ENCODE measurements around the gene EIF2D. TPM values are rescaled to one million over a fixed set of nuclear protein-coding genes. Genes with fewer than 3 reads are reported as not detected.

The EIF2D gene
- total RNA-seq, 1 experiment from 2014 or later = 39.6 TPM

DNA sequence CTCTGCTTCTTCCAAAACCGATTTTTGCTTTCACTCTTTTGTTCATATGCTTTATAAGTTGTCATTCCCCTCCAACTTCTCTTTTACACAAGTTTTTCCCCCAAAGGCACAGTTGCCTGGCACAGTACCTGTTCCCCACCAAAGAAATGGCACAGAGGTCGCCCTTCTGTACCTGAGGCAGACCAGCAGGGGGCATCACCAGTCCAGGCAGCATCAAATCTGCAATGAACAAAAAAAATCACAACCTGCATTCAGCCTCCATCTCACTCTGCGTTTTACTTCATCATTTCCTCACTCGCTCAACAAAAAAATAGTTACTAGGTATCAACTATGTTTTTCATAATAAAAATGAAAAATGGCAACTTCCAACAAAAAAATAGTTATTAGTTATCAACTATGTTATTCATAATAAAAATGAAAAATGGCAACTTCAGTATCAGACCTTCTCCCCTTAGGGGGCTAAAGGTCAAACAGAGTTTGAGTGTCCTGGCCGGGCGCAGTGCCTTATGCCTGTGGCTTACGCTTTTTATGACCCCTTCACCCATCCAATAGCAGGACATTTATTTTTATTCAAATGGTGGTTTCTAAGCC lies 4.1 kb downstream of the EIF2D start:
- Histone ChIP-seq H3K27ac (no peak overlapping the region), H3K36me3 (peaks cover 10% of the 10 kb centered on the region), H3K27me3 (no peaks in the 10 kb centered on the region), H3K4me3 (no peak overlapping the region), H3K4me1 (0 out of 2 replicates have a peak, but pooled peaks cover 3% of the 10 kb centered on the region), H3K9me3 (replicated peaks) (no peaks in the 10 kb centered on the region)
- DNase-seq = peak; percentile 55 to 67

DNA sequence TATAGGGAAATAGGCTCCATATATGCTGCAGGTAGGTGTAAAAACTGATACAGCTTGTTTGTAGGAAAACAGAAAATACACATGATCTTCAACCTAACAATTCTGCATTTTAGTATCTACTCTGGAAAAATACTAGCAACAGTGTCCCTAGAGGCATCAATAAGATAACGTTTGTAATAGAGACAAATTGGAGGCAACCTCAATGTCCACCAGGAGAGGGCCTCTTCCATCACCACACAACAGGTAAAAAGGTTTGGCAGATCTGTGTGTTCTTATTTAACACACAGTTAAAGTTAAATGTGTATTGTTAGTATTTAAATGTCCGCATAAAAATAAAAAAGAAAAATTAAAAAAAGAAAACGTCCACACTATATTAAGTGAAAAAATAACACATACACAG lies 5.4 kb downstream of the EIF2D start:
- peak in 1 of 2 experiments; percentile 27 for DNase-seq
- H3K27ac ChIP-seq = no peak overlapping the region
- H3K27me3 ChIP-seq = no peaks in the 10 kb centered on the region
- H3K36me3 ChIP-seq = peaks cover 21% of the 10 kb centered on the region
- H3K4me3 ChIP-seq = no peak overlapping the region
- H3K4me1 ChIP-seq = 0 out of 2 replicates have a peak, but pooled peaks cover 3% of the 10 kb centered on the region
- H3K9me3 ChIP-seq (replicated peaks) = no peaks in the 10 kb centered on the region

DNA sequence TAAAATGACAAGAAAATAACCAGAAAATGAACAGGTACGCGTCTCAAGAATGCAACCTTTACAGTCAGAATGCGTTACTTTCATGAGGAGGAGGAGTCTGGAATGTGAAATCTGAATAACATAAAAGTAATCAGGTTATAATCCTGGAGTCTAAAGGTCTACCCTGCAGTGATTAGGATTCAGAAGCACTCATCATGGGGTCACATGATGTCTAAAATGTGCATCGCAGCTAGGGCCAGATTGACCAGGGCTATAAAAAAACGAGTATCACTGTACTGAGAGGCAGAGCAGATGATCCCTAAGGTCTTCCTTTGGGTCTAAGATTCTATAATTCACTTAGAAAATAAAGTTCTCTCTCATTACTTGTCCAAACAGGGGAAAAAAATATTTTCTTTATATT lies 7.4 kb downstream of the EIF2D start:
- no peaks in the 10 kb centered on the region for H3K9me3 ChIP-seq (replicated peaks)
- no peak overlapping the region for H3K4me3 ChIP-seq
- H3K36me3 ChIP-seq = peaks cover 34% of the 10 kb centered on the region

DNA sequence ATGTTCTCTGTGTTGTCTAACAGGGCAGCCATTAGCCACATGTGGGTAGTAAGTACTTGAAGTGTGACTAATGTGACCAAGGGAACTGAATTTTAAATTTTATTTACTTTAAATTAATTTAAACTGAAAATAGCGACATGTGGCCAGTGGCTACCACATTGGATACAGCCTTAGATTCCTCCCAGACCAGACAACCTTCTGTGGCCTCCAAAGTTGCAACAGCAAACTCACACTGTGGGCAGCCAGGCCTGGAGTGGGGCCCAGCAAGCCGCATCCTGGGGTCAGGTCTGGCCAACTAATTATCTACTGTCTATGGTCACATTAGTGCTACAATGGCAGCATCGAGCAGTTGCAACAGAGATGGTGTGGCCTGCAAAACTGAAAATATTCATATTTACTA lies 11.7 kb downstream of the EIF2D start:
- H3K36me3 ChIP-seq = peaks cover 57% of the 10 kb centered on the region
- no peak overlapping the region for H3K27ac ChIP-seq
- no peak overlapping the region for H3K4me3 ChIP-seq
- H3K4me1 ChIP-seq = no peaks in the 10 kb centered on the region
- H3K27me3 ChIP-seq = no peaks in the 10 kb centered on the region
- no peaks in the 10 kb centered on the region for H3K9me3 ChIP-seq (replicated peaks)
- no peak for DNase-seq

More for the DNA sequence above, 7.4 kb downstream of the EIF2D start:
- no peaks in the 10 kb centered on the region for H3K4me1 ChIP-seq
- no peaks in the 10 kb centered on the region for H3K27me3 ChIP-seq
- DNase-seq = no peak
- H3K27ac ChIP-seq = no peak overlapping the region

DNA sequence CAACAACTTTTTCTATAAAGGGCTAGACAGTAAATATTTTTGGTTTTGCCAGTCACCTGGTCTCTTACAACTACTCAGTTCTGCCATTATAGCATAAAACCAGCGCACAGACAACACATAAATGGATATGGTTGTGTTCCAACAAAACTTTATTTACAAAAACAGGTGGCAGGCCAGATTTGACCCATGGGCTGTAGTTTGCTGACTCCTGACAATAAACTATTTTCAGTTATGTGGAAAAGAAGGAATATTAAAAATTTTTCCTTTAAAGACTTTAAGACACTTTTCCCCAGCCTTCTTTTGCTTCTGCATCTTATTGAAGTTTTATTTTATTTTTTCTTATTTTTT lies 16.0 kb downstream of the EIF2D start:
- peaks cover 64% of the 10 kb centered on the region for H3K36me3 ChIP-seq
- H3K27ac ChIP-seq = no peak overlapping the region
- H3K9me3 ChIP-seq (replicated peaks) = no peaks in the 10 kb centered on the region
- no peak overlapping the region for H3K4me3 ChIP-seq
- H3K27me3 ChIP-seq = no peaks in the 10 kb centered on the region
- peaks cover 16% of the 10 kb centered on the region for H3K4me1 ChIP-seq
- no peak for DNase-seq

DNA sequence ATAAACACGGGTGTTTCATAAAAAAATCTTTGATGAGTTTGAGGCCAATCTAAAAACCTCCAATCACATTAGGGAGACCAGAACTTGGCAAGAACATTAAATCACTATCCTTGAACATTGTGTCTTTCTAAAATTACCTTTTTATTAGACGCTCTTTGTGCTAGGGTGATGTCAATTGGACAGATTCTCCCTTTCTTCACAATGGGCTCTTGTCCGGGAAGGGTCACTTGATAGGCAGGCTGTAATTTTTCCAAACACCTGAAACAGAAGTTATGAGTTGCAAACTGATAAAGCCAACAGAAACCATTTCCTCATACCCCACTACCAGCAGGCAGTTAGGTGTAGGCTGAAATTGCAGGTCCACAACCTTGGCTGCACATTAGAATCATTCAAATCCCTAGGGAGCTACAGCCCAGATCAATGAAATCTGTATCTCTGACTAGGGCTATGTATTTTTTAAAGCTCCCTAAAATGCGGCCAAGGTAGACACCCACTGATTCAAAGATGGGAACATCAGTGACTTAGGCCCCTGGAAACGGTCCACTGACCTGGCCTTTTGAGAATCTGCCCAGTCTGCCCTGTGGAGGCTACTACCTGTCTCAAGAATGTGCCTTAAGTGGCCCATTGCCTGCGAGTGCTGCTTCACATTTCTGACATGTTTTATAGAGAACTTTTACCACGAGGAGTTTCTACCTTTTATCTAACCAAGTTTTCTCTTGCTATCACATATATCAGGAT lies 16.5 kb downstream of the EIF2D start:
- Histone ChIP-seq H3K4me3 (no peak overlapping the region), H3K27me3 (no peaks in the 10 kb centered on the region), H3K4me1 (peaks cover 21% of the 10 kb centered on the region), H3K9me3 (replicated peaks) (no peaks in the 10 kb centered on the region), H3K27ac (no peak overlapping the region), H3K36me3 (peaks cover 61% of the 10 kb centered on the region)
- no peak for DNase-seq

DNA sequence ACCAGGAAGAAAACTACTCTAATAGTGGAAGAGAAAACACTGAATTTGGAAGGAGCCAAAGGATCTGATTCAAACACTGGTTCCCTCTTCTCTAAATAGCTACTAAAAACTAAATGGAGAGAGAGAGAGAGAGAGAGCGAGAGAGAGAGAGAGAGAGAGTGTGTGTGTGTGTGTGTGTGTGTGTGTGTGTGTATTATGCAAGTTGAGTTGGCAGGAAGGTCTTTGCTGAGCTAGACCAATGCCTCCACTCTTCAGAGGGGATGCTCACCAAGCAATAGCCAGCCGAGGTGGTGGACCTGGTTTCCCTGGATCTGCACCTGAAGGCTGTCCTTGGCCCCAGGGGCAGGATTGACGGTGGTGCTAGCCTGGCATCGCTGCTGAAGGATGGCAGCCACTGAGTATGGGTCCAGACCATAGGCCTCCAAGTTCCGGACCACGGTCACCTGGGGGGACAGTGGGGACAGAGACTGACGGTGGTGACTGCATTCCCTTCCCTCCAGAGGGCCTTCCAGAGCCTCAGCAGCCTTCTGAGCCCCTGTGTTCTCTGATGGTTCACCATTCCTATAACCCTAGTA lies 18.8 kb downstream of the EIF2D start:
- H3K4me3 ChIP-seq = no peak overlapping the region
- H3K27me3 ChIP-seq = no peaks in the 10 kb centered on the region
- H3K36me3 ChIP-seq = peaks cover 51% of the 10 kb centered on the region
- no peaks in the 10 kb centered on the region for H3K9me3 ChIP-seq (replicated peaks)
- no peak for DNase-seq
- H3K27ac ChIP-seq = no peak overlapping the region
- H3K4me1 ChIP-seq = peaks cover 40% of the 10 kb centered on the region

DNA sequence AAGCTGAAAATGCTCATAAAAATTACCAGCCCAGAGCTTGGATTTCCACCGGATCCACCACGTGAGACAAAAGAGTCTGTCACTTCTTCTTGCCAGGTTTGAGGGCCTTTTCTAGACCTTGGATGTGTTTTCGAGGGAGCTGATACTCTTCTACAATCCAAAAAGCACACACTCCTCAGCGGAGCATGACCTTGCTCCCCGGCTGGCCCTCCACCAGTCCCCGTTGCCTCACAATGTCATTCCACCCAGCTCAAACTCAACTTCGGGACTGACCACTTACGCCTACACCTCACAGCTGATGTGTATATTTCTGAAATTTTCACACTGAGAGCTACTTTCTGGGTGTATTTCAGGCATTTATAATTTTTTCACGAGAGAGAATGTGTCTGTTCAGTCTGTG lies 20.6 kb downstream of the EIF2D start:
- DNase-seq = no peak
- Histone ChIP-seq H3K4me1 (peaks cover 40% of the 10 kb centered on the region), H3K27ac (peak overlapping the region; percentile 75)

DNA sequence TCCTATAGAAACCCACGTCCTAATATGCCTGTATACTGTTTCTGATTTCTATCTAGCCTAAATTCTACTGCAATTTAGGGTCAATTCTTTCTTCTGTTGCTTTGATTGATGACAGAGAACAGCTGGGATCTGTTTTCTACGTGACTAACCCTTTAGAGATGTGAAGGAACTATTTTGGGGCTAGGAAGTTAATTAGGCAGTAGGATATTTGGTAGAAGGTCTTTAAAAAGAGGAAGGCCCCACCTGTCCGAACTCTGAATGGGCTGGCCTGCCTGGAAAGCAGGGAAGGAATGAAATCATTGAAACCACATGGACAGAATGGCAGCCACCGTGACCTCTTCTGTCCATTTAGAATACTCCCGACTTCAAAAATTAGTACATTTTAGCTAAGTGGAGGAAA lies 21.0 kb downstream of the EIF2D start:
- peak overlapping the region; percentile 75 for H3K27ac ChIP-seq
- no peak overlapping the region for H3K4me3 ChIP-seq
- peak; percentile 70 to 78 for DNase-seq
- no peaks in the 10 kb centered on the region for H3K27me3 ChIP-seq
- peaks cover 40% of the 10 kb centered on the region for H3K4me1 ChIP-seq
- no peaks in the 10 kb centered on the region for H3K9me3 ChIP-seq (replicated peaks)
- H3K36me3 ChIP-seq = peaks cover 37% of the 10 kb centered on the region

More for the DNA sequence above, 20.6 kb downstream of the EIF2D start:
- H3K27me3 ChIP-seq = no peaks in the 10 kb centered on the region
- H3K9me3 ChIP-seq (replicated peaks) = no peaks in the 10 kb centered on the region
- peaks cover 41% of the 10 kb centered on the region for H3K36me3 ChIP-seq
- H3K4me3 ChIP-seq = no peak overlapping the region

DNA sequence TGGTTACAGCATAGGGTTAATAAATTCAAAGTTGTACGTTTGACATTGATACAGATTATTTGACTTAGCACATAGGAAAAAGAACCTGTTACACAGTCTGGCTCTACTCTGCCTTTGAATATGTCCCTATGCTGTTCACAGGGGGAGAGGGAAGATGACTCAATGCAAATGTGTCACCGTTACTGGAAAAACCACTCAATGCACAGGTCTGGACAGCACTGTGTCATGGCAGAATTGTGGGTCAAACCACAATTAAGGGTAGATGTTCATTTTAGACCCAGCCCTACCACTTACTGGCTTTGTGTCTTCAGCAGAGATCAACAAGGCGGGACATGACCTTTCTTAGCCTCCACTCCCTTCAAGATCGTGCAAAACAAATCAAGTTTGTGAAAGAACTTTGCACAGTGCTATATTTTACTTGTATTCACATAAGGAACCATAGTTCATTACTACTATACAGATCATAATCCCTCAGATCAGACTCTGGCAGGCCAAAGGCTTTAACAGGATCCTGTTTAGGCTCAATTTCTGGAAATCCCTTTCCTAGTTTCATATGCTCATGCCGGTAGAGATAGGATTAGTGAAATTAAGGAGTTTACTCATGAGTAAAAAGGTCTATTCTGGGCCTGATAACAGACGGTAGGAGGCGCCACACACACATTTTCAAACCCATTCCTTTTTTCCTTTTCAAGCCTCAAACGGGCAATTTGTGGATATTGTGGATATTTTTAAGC lies 22.1 kb downstream of the EIF2D start:
- Histone ChIP-seq H3K4me1 (peaks cover 40% of the 10 kb centered on the region), H3K36me3 (peaks cover 28% of the 10 kb centered on the region), H3K27me3 (no peaks in the 10 kb centered on the region), H3K27ac (peak overlapping the region; percentile 75), H3K9me3 (replicated peaks) (no peaks in the 10 kb centered on the region), H3K4me3 (no peak overlapping the region)
- DNase-seq = peak in 1 of 2 experiments; percentile 30

DNA sequence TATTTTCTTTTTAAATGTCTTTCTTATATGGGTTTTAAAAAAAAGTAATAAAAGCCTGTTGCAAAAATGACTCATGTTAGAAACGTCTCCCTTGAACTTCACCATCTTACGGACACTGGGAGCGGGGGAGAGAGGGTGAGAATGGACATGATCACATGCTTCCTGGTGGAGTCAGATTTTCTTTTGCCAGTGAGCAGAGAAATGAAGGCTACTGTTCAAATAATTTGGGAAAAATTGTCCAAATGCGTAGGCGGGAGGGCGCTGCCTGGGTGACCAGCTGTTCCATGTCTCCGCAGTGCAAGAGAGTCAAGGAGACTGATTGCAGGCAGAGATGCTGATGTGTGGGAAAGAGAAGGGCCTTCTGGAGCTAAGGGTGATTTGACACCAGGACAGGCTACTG lies 23.1 kb downstream of the EIF2D start:
- H3K4me3 ChIP-seq = no peak overlapping the region
- no peaks in the 10 kb centered on the region for H3K9me3 ChIP-seq (replicated peaks)
- peaks cover 40% of the 10 kb centered on the region for H3K4me1 ChIP-seq
- peaks cover 19% of the 10 kb centered on the region for H3K36me3 ChIP-seq
- no peak overlapping the region for H3K27ac ChIP-seq
- peak in 1 of 2 experiments; percentile 29 for DNase-seq
- no peaks in the 10 kb centered on the region for H3K27me3 ChIP-seq

DNA sequence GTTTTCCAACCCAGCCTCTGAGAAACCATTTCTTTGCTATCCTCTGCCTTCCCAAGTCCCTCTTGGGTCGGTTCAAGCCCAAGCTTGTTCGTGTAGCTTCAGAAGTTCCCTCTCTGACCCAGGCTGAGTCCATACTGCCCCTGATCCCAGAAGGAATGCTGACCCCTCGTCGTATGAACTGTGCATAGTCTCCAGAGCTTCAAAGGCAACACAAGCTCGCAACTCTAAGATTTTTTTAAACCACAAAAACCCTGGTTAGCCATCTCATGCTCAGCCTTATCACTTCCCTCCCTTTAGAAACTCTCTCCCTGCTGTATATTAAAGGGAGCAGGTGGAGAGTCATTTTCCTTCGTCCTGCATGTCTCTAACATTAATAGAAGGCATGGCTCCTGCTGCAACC lies 23.8 kb downstream of the EIF2D start:
- Histone ChIP-seq H3K36me3 (peaks cover 14% of the 10 kb centered on the region; the same call in 1 of the 2 replicates), H3K4me1 (peaks cover 40% of the 10 kb centered on the region), H3K4me3 (no peak overlapping the region), H3K27me3 (no peaks in the 10 kb centered on the region), H3K27ac (no peak overlapping the region), H3K9me3 (replicated peaks) (no peaks in the 10 kb centered on the region)
- no peak for DNase-seq

DNA sequence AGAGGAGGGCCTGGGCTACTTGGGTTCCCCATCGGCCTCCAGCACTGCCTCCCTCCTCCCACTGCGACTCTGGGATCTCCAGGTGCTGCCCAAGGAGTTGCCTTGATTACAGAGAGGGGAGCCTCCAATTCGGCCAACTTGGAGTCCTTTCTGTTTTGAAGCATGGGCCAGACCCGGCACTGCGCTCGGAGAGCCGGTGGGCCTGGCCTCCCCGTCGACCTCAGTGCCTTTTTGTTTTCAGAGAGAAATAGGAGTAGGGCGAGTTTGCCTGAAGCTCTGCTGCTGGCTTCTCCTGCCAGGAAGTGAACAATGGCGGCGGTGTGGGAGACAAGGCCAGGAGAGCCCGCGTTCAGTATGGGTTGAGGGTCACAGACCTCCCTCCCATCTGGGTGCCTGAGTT lies 24.4 kb downstream of the EIF2D start:
- no peak for DNase-seq
- Histone ChIP-seq H3K4me1 (peaks cover 40% of the 10 kb centered on the region), H3K9me3 (replicated peaks) (no peaks in the 10 kb centered on the region), H3K27me3 (no peaks in the 10 kb centered on the region), H3K36me3 (peaks cover 14% of the 10 kb centered on the region; the same call in 1 of the 2 replicates), H3K4me3 (no peak overlapping the region), H3K27ac (no peak overlapping the region)

DNA sequence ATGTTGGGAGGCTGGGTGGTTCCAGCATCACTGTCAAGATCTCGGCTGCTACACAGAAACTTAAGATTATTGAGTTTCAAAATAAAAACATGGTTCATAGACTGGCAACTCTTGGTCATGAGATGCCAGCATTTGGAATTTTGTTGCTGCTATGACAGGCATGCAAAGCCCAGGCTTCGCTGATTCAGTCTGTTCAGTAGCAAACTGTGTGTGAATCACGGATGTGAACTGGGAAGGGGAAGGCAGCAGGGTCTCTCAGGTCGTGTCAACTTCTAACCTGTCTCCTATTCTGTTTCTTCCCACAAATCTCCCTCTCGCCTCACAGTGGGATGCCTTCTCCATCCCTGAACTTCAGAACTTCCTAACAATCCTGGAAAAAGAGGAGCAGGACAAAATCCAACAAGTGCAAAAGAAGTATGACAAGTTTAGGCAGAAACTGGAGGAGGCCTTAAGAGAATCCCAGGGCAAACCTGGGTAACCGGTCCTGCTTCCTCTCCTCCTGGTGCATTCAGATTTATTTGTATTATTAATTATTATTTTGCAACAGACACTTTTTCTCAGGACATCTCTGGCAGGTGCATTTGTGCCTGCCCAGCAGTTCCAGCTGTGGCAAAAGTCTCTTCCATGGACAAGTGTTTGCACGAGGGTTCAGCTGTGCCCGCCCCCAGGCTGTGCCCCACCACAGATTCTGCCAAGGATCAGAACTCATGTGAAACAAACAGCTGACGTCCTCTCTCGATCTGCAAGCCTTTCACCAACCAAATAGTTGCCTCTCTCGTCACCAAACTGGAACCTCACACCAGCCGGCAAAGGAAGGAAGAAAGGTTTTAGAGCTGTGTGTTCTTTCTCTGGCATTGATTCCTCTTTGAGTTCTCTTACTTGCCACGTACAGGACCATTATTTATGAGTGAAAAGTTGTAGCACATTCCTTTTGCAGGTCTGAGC lies 25.5 kb downstream of the EIF2D start:
- peaks cover 31% of the 10 kb centered on the region for H3K4me1 ChIP-seq
- H3K36me3 ChIP-seq = peaks cover 5% of the 10 kb centered on the region; the same call in 1 of the 2 replicates

More for the DNA sequence above, 25.5 kb downstream of the EIF2D start:
- no peak overlapping the region for H3K4me3 ChIP-seq
- H3K27me3 ChIP-seq = no peaks in the 10 kb centered on the region
- H3K27ac ChIP-seq = no peak overlapping the region
- no peak for DNase-seq
- no peaks in the 10 kb centered on the region for H3K9me3 ChIP-seq (replicated peaks)

All from SJCRH30 (cell line).